Anterior cingulate cortex (tissue), 58 donors: ENCODE data around the gene COX6A2.

Source experiments
- DNase-seq, 58 donors: peaks; one replicate each; lab custom pipeline; 2025; lab: John Stamatoyannopoulos, UW

Gene COX6A2

DNA sequence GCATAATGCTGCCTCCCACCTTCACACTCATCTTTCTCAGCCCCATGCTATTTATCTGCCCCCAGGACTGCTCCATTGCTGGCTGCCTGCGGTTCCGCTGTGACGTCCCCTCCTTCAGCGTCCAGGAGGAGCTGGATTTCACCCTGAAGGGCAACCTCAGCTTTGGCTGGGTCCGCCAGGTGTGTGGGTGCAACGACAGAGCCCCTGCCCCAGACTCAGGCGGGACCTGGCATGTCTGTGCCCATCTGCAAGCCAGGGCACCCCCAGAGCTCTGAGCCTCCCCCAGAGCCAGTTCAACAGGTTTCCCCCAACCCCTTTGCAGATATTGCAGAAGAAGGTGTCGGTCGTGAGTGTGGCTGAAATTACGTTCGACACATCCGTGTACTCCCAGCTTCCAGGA is 48.0 kb downstream of the COX6A2 start:
- DNase-seq = no peak
